ENCODE measurements around the gene BTD.
"Not testable (repeated sequence)": the region's sequence is repeated elsewhere in the genome, so short reads cannot be mapped to it uniquely, and the experiment has no call there.

Gene BTD

DNA sequence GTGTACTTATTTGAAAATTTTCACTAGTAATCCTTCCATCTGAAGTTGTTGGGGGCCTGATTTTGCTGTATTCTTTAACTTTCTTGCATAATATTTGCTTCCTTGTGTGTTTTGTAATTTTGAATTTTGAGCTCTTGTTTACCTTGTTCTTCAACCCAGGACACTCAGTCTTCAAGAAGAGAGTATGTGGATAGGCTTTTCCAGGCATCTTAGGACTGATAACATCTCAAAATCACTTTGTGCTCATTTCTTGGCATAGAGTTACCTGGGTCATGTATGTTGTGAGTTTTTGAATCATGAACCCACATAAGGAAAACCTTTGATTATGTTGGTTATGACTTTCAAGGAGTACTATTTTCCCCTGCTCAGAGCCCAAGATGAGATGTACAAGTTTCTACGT, 13.4 kb downstream of the BTD start:
- TF ChIP-seq, protein P1, sequence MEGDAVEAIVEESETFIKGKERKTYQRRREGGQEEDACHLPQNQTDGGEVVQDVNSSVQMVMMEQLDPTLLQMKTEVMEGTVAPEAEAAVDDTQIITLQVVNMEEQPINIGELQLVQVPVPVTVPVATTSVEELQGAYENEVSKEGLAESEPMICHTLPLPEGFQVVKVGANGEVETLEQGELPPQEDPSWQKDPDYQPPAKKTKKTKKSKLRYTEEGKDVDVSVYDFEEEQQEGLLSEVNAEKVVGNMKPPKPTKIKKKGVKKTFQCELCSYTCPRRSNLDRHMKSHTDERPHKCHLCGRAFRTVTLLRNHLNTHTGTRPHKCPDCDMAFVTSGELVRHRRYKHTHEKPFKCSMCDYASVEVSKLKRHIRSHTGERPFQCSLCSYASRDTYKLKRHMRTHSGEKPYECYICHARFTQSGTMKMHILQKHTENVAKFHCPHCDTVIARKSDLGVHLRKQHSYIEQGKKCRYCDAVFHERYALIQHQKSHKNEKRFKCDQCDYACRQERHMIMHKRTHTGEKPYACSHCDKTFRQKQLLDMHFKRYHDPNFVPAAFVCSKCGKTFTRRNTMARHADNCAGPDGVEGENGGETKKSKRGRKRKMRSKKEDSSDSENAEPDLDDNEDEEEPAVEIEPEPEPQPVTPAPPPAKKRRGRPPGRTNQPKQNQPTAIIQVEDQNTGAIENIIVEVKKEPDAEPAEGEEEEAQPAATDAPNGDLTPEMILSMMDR (conservative IDR thresholded peaks at IDR 0.05; ENCODE audit: low read depth, low read length) = no peak
- no peak for DNase-seq (ENCODE audit: low read depth)
- no peak overlapping the region for H3K4me3 ChIP-seq (ENCODE audit: low read depth, low read length)

DNA sequence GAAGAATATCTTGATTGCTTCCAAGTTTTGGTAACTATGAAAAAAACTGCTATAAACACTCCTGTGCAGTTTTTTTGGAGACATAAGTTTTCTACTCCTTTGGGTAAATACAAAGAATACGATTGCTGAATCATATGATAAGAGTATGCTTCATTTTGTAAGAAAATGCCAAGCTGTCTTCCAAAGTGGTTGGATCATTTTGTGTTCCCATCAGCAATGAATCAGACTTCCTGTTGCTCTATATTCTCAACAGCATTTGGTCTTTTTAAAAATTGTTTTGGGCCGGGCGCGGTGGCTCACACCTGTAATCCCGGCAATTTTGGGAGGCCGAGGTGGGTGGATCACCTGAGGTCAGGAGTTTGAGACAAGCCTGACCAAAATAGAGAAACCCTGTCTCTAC, 14.5 kb downstream of the BTD start:
- DNase-seq (ENCODE audit: low read depth) = peak; percentile 83
- TF ChIP-seq, protein P1 (conservative IDR thresholded peaks at IDR 0.05; ENCODE audit: low read depth, low read length) = no peak
- H3K4me3 ChIP-seq (ENCODE audit: low read depth, low read length) = no peak overlapping the region

DNA sequence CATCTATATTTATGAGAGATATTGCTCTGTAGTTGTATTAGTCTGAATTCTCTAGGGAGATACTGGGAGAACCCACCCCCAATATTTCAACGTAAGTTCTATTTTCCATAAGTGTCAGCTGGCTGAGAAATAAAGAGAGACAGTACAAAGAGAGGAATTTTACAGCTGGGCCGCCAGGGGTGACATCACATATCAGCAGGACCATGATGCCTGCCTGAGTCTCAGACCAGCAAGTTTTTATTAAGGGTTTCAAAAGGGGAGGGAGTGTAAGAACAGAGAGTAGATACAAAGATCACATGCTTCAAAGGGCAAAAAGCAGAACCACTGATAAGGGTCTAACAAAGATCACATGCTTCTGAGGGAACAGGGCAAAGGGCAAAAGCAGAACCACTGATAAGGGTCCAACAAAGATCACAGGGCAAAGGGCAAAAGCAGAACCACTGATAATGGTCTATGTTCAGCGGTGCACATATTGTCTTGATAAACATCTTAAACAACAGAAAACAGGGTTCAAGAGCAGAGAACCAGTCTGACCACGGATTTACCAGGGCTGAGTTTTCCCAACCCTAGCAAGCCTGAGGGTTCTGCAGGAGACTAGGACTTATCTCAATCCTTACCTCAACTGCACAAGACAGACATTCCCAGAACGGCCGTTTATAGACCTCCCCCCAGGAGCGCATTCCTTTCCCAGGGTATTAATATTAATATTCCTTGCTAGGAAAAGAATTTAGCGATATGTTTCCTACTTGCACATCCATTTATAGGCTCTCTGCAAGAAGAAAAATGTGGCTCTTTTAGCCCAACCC, 18.3 kb downstream of the BTD start:
- not testable (repeated sequence) for DNase-seq (ENCODE audit: low read depth); H3K4me3 ChIP-seq (ENCODE audit: low read depth, low read length)

DNA sequence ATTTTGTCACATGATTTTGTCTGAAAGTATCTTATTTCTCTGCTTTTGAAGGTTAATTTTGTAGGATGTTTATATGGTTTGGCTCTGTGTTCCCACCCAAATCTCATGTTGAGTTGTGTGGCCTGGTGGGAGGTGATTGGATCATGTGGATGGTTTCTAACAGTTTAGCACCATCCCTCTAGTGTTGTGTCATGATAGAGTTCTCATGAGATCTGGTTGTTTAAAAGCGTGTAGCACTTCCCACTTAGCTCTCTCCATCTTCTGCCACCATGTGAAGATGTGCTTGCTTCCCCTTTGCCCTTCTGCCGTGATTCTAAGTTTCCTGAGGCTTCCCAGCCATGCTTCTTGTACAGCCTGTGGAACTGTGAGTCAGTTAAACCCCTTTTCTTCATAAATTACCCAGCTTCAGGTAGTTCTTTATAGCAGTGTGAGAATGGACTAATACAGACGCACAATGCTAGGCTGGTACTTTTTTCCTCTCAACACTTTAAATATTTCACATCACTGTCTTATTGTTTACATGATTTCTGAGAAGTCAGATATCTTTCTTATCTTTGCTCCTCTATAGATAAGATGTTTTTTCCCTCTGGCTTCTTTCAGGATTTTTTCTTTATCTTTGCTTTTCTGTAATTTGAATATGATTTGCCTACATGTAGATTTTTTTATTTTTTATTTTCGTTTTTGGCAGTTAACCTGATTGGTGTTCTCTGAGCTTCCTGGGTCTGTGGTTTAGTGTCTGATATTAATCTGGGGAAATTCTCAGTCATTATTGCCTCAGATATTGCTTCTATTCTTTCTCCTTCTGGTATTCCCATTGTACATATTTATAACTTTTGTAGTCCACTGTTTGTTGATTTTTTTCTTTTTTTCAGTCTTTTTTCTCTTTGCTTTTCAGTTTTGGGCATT, 22.2 kb downstream of the BTD start:
- TF ChIP-seq, protein P1 (conservative IDR thresholded peaks at IDR 0.05; ENCODE audit: low read depth, low read length) = no peak
- no peak for DNase-seq (ENCODE audit: low read depth)
- no peak overlapping the region for H3K4me3 ChIP-seq (ENCODE audit: low read depth, low read length)

DNA sequence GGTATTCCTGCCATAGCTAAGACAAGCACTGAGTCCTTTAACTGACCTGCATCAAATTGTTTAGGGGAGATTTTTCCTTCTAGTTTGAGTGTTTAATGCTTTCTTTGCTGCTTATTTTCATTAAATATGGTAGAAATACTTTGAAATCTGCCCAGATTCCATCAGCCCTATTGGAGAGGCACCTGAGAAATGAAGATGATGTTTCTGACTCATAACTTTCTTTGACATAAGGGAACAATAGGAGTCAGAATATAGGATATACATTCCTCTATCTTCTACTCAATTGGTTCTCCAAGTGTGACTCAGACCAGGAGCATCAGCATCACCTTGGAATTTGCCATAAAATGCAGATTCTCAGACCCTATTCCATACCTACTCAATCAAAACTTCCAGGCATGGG, 27.4 kb downstream of the BTD start:
- TF ChIP-seq, protein P1 (conservative IDR thresholded peaks at IDR 0.05; ENCODE audit: low read depth, low read length) = no peak
- H3K4me3 ChIP-seq (ENCODE audit: low read depth, low read length) = no peak overlapping the region
- DNase-seq (ENCODE audit: low read depth) = no peak

DNA sequence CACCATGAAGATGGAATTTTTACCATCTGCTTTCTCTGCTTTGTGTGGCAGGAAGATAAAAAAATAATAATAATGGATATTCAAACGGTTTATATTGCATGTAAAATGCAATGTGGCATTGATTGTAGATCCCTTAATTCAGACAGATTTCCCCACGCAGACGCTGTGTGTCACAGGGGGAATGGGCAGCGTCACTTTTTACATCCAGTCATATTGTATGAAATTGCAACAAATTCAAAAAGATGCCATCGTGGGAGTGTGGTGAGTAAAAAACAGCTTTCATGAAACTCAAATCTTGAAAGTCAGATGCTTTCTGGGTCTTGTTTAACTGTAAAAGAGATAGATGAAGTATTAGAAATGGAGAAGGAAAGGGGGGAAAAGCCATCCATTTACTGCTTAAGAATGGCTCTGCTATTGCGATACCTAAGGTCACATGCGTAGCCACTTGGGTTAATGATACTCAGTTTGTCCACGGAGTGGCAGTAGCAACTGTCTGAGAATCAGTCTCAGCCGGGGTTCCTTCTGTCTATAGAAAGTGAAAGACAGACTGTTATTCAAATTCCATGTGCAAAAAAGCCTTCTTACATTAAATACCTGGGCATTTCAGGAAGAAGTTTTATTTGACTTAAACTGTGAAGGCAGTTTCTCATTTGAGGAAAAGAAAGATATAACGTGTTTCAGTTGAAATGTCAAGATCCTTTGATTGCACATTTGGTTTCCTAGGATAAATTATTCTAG, 28.5 kb downstream of the BTD start:
- peak; percentile 94 for DNase-seq (ENCODE audit: low read depth)
- peak overlapping the region; percentile 39 for H3K4me3 ChIP-seq (ENCODE audit: low read depth, low read length)
- TF ChIP-seq, protein P1 (conservative IDR thresholded peaks at IDR 0.05; ENCODE audit: low read depth, low read length) = peak; percentile 75

Measured in choroid plexus epithelial cell (primary cell).